CD4-positive, alpha-beta T cell treated with Interleukin-17A for 4 hours (primary cell): ENCODE results near the gene NSUN4.
A peak's percentile ranks its signal among the peaks of the same experiment; 100 is the strongest.
"Not testable (repeated sequence)": the region's sequence is repeated elsewhere in the genome, so short reads cannot be mapped to it uniquely, and the experiment has no call there.

Experiments used
- DNase-seq: peaks from one replicate; pipeline ENCODE4 v3.0.0-alpha.2; 2020; ENCODE audit warnings: mixed read lengths

The NSUN4 gene

GRCh38 chr1:46340404-46341221 is at the start of gene NSUN4:
TSS of gene NSUN4 (plus strand) at chr1:46340807. CDS start at chr1:46340827, 20 bp downstream.
- DNase-seq = peak; percentile 86

- DNase-seq = no peak
Observed at GRCh38 chr1:46295306-46295705, 45.3 kb upstream of the NSUN4 start.

- DNase-seq = no peak
Observed at GRCh38 chr1:46298387-46298786, 42.2 kb upstream of the NSUN4 start.

DNA sequence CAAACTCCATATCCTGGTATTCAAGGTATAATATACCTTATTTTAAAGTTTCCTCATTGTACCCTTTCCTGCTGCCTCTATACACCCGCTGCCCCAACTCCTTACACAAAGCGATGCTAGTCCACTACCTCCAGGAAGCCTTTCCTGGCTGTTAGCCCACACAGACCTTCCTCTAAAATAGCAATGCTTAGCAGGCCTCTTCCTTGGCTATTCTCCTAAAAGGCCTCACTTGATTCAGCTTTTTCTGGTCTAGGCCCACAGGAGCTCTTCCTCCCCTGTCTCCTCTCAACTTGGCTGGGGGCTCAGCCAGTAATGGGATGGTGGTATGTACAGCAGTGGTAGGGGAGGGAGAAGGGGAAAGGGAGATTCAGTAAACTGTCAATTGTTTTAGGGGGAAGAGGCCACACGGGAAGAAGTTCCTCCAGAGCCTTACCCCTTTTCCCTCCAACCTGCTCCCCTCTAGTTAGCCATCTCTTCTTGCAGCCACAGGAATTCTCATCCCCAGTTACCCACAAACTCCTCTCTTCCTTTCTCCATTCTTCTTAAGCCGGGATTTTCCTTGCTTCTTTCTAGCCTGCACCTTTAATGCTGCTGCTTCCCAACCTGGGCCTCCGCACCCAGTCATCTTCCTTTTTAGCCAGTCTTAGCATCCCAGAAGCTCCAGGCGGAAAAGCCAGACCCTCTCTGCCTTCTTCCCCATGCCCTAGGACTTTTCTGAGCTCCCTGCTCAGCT is 39.8 kb upstream of the NSUN4 start:
- DNase-seq = no peak

GRCh38 chr1:46301406-46301807 is 39.2 kb upstream of the NSUN4 start:
- DNase-seq = no peak

GRCh38 chr1:46301808-46302640 is 38.6 kb upstream of the NSUN4 start:
- peak; percentile 58 for DNase-seq

DNA sequence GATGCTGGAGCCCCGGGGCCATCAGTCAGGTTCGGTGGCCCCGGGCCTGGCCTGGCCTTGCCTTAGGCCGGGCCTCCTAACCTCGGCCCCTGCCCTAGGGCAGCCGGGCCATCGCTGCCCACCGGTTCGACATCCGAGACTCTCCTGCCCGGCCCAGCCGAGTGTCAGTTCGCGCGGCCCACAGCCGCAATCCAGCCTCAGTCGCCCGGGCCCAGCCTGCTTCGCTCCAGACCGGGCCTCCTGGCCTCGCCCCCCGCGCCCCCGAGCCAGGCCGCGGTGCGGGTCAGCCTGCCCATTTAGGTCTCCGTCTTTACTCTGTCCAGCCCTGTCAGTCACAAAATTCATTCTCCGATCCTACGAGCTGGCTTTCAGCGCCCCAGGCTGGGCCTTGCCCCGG is 38.0 kb upstream of the NSUN4 start:
- peak; percentile 35 for DNase-seq

GRCh38 chr1:46303038-46303871 is 37.4 kb upstream of the NSUN4 start, which contains the start of the genes LRRC41 and UQCRH:
TSS of gene LRRC41 (minus strand) at chr1:46303616. CDS start at chr1:46303322, 294 bp downstream.
TSS of gene UQCRH (plus strand) at chr1:46303698. CDS start at chr1:46303767, 69 bp downstream.
- DNase-seq = peak; percentile 94

DNA sequence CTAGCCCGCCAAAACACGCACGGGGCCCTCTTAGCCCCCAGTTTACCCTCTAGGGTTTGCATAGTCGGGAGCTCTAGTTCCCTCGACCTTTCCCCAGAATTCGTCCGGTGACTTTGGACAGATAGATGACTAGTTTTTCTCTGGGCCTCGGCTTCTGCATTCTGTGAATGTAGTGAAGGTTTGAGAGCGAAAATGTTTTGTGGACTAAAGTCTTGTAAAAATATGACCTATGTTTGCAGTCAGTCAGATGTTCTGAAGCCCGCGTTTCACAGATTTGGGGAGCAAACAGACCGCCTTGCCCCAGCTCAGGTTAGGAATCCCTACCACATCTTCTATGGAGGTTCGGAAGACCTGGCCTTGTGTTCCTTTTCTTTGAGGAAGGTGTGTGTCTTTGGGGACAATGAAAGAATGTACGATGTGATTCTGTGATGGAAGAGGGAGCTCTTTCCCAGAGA is 36.7 kb upstream of the NSUN4 start:
- no peak for DNase-seq

DNA sequence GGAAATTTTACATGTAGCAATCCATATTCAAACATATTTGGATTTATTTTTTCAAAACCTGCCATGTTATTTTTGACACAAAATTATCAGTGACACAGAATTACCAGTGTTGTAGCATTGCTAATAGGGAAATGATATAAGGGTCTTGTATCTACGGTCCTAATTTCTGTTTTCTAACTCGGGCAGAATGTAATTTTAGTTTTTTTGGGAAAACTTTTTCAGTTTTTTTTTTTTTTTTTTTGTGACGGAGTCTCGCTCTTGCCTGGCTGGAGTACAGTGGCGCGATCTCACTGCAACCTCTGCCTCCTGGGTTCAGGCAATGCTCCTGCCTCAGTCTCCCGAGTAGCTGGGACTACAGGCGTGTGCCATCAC is 34.5 kb upstream of the NSUN4 start:
- DNase-seq = no peak

DNA sequence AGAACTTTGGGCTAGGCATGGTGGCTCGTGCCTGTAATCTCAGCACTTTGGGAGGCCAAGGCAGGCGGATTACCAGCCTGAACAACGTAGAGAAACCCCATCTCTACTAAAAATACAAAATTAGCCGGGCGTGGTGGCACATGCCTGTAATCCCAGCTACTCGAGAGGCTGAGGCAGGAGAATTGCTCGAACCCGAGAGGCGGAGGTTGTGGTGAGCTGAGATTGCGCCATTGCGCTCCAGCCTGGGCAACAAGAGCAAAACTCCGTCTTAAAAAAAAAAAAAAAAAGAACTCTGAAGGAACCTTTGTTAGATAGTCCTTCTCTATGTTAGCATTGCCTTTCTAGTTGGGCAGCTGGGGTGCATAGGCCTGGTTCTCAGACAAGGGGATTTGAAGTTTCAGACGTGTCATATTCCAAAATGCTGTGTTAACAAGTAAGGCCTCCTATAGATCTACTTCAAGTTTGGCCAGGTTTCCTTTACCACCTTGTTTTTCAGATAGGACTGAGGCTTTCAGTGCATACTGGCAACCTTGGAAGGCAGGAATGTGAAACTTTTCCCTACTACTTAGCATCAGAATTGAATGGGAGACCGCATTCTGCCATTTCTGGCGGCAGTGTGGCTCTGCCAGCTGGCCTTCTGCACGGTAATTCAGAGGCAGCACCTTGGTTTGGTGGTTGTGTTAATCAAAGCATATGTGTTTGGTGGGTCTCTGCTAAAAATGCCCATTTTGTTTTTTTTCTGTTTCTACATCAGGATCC is 31.0 kb upstream of the NSUN4 start:
- no peak for DNase-seq

- no peak for DNase-seq
Observed at GRCh38 chr1:46310321-46310720, 30.3 kb upstream of the NSUN4 start.

- no peak for DNase-seq
Observed at GRCh38 chr1:46315669-46316403, 24.8 kb upstream of the NSUN4 start.

DNA sequence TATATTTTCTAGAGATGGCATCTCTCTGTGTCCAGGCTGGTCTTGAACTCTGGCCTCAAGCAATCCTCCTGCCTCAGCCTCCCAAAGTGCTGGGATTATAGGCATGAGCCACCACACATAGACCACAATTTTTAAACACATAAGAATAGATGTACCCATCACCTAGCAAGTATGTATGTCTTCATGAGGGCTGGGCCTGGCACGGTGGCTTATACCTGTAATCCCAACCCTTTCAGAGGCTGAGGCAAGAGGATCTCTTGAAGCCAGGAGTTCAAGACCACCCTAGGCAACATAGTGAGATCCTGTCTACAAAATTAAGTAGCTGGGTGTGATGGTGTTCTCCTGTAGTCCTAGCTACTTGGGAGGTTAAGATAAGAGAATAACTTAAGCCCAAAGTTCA is 23.3 kb upstream of the NSUN4 start:
- no peak for DNase-seq

DNA sequence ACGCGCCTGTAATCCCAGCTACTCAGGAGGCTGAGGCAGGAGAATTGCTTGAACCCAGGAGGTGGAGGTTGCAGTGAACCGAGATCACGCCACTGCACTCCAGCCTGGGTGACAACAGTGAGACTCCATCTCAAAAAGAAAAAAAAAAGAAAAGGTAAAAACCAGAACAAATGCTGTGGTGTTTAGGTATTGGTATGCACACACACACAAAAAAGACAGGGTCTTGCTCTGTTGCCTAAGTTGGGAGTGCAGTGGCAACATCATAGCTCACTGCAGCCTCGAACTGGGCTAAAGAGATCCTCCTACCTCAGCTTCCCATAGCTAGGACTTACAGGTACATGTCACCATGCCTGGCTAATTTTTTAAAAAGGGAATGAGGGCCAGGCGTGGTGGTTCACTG is 21.3 kb upstream of the NSUN4 start:
- DNase-seq = not testable (repeated sequence)

DNA sequence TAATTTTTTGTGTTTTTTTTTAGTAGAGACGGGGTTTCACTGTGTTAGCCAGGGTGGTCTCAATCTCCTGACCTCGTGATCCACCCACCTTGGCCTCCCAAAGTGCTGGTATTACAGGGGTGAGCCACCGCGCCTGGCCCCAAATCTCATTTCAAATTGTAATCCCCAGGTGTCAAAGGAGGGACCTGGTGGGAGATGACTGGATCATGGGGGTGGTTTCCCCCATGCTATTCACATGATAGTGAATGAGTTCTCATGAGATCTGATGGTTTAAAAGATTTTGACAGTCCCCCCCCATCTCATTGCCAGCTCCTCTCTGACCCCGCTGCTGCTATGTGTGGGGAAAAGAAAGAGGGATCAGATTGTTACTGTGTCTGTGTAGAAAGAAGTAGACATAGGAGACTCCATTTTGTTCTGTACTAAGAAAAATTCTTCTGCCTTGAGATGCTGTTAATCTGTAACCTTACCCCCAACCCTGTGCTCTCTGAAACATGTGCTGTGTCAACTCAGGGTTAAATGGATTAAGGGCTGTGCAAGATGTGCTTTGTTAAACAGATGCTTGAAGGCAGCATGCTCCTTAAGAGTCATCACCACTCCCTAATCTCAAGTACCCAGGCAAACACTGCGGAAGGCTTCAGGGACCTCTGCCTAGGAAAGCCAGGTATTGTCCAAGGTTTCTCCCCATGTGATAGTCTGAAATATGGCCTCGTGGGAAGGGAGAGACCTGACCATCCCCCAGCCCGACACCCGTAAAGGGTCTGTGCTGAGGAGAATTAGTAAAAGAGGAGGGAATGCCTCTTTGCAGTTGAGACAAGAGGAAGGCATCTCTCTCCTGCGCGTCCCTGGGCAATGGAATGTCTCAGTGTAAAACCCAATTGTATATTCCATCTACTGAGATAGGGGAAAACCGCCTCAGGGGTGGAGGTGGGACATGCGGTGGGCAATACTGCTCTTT is 20.4 kb upstream of the NSUN4 start:
- not testable (repeated sequence) for DNase-seq

GRCh38 chr1:46322191-46322590 is 18.4 kb upstream of the NSUN4 start:
- DNase-seq = not testable (repeated sequence)

GRCh38 chr1:46325285-46326076 is 15.1 kb upstream of the NSUN4 start:
- DNase-seq = not testable (repeated sequence)
